HG02870 (cell line): ENCODE data around the gene SRRM5.
"Not testable (repeated sequence)": the region's sequence is repeated elsewhere in the genome, so short reads cannot be mapped to it uniquely, and the experiment has no call there.

Experiments
- ATAC-seq: cut with Tn5 transposase; IDR thresholded peaks from one replicate; pipeline ENCODE4 v1.9.1; 2021; ENCODE audit warnings: mild to moderate bottlenecking, moderate library complexity; ENCODE audit not compliant: unreplicated experiment

The SRRM5 gene

GRCh38 chr19:43636121-43636683, 24.3 kb downstream of the SRRM5 start:
- ATAC-seq, result no peak

DNA sequence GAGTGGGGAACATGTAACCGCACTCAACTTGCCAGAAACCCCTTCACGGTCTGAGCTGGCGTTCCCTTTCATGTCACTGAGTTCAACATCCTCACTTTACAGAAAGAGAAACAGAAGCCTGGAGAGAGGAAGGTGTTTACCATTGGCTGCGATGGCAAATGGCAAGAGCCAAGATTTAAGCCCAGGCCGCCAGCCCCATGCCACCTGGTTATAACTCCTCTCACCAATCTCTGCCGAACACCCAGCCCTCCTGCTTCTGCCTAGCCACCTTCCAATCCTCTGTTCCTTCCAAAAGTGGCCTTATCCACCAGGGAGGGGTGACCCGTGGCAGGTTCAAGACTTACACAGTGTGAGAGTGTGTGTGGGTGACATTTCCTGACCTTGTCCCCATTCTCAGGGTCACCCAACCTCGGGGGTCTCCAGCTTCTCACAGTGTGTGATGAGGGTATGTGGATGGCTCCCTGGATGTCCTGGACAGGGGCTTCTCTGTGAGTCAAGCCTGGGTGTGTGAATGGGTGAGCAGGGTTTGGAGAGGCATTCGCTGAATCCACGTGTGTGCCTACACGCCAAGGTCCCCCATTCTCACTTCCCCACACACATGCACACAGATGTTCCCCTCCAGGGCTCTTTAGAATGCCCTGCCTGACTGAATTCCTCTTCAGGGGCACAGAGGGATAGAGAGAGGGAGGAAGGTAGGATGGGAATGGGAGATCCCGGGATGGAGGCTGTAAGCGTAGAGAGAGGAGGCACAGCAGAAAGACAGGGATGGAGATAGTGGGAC, 26.5 kb downstream of the SRRM5 start:
- no peak for ATAC-seq

GRCh38 chr19:43638995-43639518, 27.2 kb downstream of the SRRM5 start:
- ATAC-seq, result no peak

DNA sequence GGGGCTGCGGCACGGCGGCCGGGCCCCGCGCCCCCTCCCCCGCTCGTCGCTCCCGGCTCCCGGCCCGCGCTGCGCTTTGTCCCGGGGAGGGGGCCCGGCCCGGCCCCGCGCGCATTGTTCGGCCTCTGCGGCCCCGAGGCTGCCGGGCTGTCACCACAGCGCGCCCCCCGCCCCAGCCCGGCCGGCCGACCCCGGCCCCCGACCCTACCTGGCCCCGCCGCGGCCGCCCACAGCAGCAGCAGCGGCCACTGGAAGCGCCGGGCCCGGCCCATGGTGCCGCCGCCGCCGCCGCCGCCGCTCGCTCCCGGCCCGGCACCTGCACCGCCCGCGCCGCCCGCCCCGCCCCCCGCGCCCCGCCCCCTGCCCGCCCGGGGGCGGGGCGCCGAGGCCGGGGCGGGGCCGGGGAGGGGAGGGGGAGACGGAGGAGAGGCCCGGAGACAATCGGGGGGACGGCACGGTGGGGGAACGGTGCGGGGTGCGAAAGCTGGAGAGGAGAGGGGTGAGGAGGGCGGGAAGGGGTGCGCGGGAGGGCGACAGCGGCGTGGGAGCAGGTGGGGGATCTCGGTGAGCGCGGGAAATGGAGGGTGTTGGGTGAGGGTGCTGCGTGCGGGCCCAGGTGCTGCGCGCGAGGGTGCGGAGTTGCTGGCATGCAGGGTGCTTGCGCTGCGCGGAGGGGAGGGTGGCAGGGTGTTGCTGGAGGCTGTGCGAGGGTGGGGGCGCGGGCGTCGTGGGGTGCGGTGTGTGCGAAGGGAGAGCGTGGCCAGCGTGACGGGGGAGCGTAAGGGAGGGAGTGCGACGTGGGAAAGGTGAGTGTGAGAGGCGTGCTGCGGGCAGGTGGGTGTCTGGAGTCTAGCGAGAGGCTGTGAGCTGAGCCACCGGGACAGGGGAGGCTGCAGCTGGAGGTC, 27.9 kb downstream of the SRRM5 start, which contains the start of gene CADM4:
TSS of gene CADM4 (minus strand) at position 332 of the 905 bp plus-strand sequence. CDS start at position 272, 60 bp downstream.
- no peak for ATAC-seq

GRCh38 chr19:43640424-43640757, 28.5 kb downstream of the SRRM5 start:
- ATAC-seq, result no peak

- ATAC-seq, result no peak
Observed at GRCh38 chr19:43641333-43641732, 29.4 kb downstream of the SRRM5 start.

- no peak for ATAC-seq
Observed at GRCh38 chr19:43642531-43642930, 30.6 kb downstream of the SRRM5 start.

GRCh38 chr19:43643326-43643725, 31.4 kb downstream of the SRRM5 start:
- ATAC-seq, result no peak

GRCh38 chr19:43644181-43644580, 32.3 kb downstream of the SRRM5 start:
- no peak for ATAC-seq

DNA sequence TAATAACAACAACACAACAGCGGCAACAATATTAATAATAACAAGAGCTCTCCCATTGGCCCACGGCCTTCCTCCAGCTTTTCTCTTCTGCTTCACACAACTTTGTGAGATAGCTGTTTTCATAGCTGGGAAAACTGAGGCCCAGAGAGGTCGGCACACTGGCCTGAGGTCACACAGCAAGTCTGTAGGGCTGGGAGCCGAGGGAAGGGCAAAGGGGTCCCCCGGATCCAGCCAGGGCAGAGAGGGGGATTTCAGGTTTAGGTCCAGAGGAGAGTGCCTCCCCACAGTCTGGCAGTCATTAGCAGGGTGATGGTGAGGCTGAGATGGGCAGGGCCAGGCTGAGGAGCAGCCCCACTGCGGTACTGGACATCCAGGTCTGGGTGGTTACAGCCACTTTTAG, 36.7 kb downstream of the SRRM5 start:
- ATAC-seq, result no peak

GRCh38 chr19:43649514-43649913, 37.6 kb downstream of the SRRM5 start:
- ATAC-seq, result no peak

GRCh38 chr19:43650276-43650675, 38.4 kb downstream of the SRRM5 start:
- ATAC-seq, result not testable (repeated sequence)

DNA sequence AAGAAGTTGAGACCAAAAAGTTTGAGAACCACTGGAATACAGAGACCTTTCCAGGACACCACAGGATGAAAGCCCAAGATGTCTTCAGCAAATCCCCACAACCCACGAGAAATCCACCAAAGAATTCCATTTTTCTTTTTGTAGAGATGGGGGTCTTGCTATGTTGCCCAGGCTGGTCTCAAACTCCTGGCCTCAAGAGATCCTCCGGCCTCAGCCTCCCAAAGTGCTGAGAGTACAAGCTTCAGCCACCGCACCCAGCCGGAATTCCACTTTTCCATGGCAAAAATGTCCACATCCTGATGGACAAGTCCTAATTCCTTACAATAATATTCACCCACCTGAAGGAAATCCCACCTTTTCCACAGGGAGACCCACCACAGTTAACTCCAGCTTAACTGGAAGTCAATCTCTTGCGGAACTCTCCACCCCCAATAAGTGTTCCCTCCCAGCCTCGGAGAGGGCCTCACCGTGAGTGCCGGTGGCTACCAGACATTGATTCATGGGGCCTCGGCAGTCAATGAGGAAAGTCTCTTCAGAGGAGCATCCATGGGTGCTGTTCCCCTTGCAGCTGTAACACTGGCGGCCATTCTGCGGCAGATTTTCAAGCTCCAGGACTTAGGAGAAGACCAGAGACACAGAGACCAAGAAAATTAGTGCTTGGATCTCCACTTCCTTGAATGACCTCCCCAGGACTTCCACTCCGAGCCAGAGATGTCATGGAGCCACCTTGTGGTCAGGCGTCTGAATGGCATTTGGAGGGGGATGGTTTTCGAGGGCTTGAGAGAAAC, 40.1 kb downstream of the SRRM5 start:
- ATAC-seq, result no peak

DNA sequence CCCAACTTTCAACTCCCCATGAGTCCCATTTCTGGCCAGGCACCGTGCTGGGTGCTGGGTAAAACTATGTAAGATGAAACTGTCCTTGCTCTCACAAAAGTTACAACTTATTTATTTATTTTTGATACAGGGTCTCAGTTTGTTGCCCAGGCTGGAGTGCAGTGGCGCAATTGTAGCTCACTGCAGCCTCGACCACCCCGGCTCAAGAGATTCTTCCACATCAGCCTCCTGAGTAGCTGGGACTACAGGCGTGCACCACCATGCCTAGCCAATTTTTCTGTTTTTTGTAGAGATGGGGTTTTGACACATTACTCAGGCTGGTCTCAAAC, 40.6 kb downstream of the SRRM5 start:
- no peak for ATAC-seq

DNA sequence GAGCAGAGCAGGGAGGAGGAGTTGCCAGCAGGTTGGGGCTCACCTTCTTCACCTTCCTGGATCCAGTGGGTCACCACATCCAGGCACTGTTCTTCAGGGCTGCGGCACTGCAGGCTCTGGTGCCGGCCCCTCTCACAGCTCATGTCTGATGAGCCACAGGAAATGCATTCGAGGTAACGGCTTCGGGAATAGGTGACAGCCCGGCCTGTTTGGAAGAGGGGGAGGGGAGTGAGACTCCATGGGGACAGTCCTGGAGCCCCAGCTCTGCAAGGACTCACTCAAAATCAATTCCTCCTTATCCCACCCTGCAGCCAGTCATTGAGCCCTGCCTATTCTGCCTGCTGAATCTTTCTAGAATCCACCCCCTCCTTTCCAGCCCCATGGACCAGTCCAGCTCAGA, 44.5 kb downstream of the SRRM5 start:
- ATAC-seq, result no peak

DNA sequence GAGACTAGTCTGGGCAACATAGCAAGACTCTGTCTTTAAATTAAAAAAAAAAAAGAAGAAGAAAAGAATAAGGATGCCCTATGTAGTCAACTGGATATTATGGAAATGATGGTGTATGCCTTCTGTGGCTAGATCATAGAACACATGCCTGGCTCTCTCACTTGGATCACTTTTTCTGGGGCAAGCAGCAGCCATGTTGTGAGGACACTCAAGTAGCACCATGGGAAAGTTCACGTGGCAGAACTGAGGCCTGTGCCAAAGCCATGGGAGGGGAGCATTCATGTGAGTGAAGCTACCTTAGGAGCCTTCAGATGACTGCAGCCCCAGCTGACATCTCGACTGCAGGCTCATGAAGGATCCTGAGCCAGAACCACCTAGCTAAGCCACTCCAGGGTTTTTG, 46.1 kb downstream of the SRRM5 start:
- no peak for ATAC-seq

- ATAC-seq, result no peak
Observed at GRCh38 chr19:43658494-43658893, 46.6 kb downstream of the SRRM5 start.

- no peak for ATAC-seq
Observed at GRCh38 chr19:43660301-43660970, 48.5 kb downstream of the SRRM5 start.

- no peak for ATAC-seq
Observed at GRCh38 chr19:43660971-43661360, 49.1 kb downstream of the SRRM5 start.

DNA sequence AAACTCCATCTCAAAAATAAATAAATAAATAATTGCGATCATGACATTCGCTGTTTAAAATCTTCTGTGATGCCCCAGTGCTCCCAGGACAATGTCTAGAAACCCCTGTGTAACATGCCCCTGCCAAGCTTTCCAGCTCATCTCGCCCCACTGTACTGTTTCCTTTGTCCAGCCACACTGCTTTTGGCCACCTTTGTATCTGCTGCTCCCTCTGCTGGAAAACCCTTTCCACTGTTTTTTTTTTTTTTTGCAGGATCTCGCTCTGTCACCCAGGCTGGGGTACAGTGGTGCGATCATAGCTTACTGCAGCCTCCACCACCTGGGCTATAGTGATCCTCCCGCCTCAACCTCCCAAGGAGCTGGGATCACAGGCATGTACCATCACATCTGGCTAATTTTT, 50.6 kb downstream of the SRRM5 start:
- ATAC-seq, result no peak
